H9 (cell line): ENCODE results near the gene FMO5. TPM values are rescaled to one million over a fixed set of nuclear protein-coding genes. Genes with fewer than 3 reads are reported as not detected.

ENCODE experiments used
- DNase-seq: peaks from one replicate; pipeline ENCODE4 v3.0.0-alpha.2; 2017
- H2AFZ ChIP-seq: one replicate; pipeline ENCODE4 v1.6.1; 2013; ENCODE audit warnings: mild to moderate bottlenecking, low read length, control low read depth, moderate library complexity
- H2AK5ac ChIP-seq: 2 replicates; pipeline ENCODE4 v1.6.1; 2013; ENCODE audit warnings: low read length, control low read depth, mixed read lengths; ENCODE audit not compliant: insufficient read length
- H2BK120ac ChIP-seq: one replicate; pipeline ENCODE4 v1.6.1; 2013; ENCODE audit warnings: low read depth, mild to moderate bottlenecking, low read length, control low read depth, inconsistent platforms; ENCODE audit not compliant: poor library complexity, severe bottlenecking
- H2BK12ac ChIP-seq: 2 replicates; pipeline ENCODE4 v1.6.1; 2013; ENCODE audit warnings: low read length, control low read depth, mixed read lengths, low read depth; ENCODE audit not compliant: insufficient read length
- H2BK15ac ChIP-seq: 2 replicates; pipeline ENCODE4 v1.6.1; 2013; ENCODE audit warnings: low read depth, low read length, control low read depth
- H2BK20ac ChIP-seq: one replicate; pipeline ENCODE4 v1.6.1; 2013; ENCODE audit warnings: low read depth, mild to moderate bottlenecking, low read length, control low read depth, inconsistent platforms; ENCODE audit not compliant: poor library complexity, severe bottlenecking
- H2BK5ac ChIP-seq: 2 replicates; pipeline ENCODE4 v1.6.1; 2013; ENCODE audit warnings: low read length, control low read depth, mixed read lengths; ENCODE audit not compliant: insufficient read length
- H3K14ac ChIP-seq: 2 replicates; pipeline ENCODE4 v1.6.1; 2013; ENCODE audit warnings: low read length, control low read depth; ENCODE audit not compliant: insufficient read depth
- H3K18ac ChIP-seq: 2 replicates; pipeline ENCODE4 v1.6.1; 2013; ENCODE audit warnings: low read depth, mild to moderate bottlenecking, mixed read lengths, low read length, control low read depth; ENCODE audit not compliant: insufficient read length
- H3K23ac ChIP-seq: 2 replicates; pipeline ENCODE4 v1.6.1; 2013; ENCODE audit warnings: low read length, control low read depth, mixed read lengths, low read depth; ENCODE audit not compliant: insufficient read length
- H3K23me2 ChIP-seq: 2 replicates; pipeline ENCODE4 v1.6.1; 2013; ENCODE audit warnings: low read depth, mild to moderate bottlenecking, mixed read lengths, low read length, control low read depth; ENCODE audit not compliant: insufficient read length, poor library complexity, severe bottlenecking
- H3K27ac ChIP-seq: 2 replicates; pipeline ENCODE4 v1.5.1; 2013; ENCODE audit warnings: low read length, control low read depth, mixed read lengths, low read depth; ENCODE audit not compliant: insufficient read length
- H3K27me3 ChIP-seq: 2 replicates; pipeline ENCODE4 v1.6.1; 2013; ENCODE audit warnings: low read length, control low read depth, inconsistent platforms; ENCODE audit not compliant: insufficient read depth
- H3K4ac ChIP-seq: 2 replicates; pipeline ENCODE4 v1.6.1; 2013; ENCODE audit warnings: low read depth, mild to moderate bottlenecking, control low read depth, inconsistent platforms, low read length, moderate library complexity
- H3K4me1 ChIP-seq: 2 replicates; pipeline ENCODE4 v1.6.1; 2013; ENCODE audit warnings: low read length, control low read depth, inconsistent platforms; ENCODE audit not compliant: insufficient read depth
- H3K4me2 ChIP-seq: 2 replicates; pipeline ENCODE4 v1.6.1; 2013; ENCODE audit warnings: low read length, control low read depth, mixed read lengths; ENCODE audit not compliant: insufficient read length, insufficient read depth
- H3K56ac ChIP-seq: 2 replicates; pipeline ENCODE4 v1.6.1; 2013; ENCODE audit warnings: low read depth, mild to moderate bottlenecking, mixed read lengths, low read length, control low read depth; ENCODE audit not compliant: insufficient read length
- H3K79me1 ChIP-seq: 2 replicates; pipeline ENCODE4 v1.6.1; 2013; ENCODE audit warnings: low read depth, mild to moderate bottlenecking, moderate library complexity, low read length, control low read depth, inconsistent platforms; ENCODE audit not compliant: insufficient read depth, poor library complexity, severe bottlenecking
- H3K79me2 ChIP-seq: 2 replicates; pipeline ENCODE4 v1.6.1; 2013; ENCODE audit warnings: low read length, control low read depth, inconsistent platforms; ENCODE audit not compliant: insufficient read depth
- H3K9ac ChIP-seq: 2 replicates; pipeline ENCODE4 v1.6.1; 2013; ENCODE audit warnings: low read length, control low read depth, mixed read lengths; ENCODE audit not compliant: insufficient read length; ENCODE audit errors: extremely low read depth
- H3K9me3 ChIP-seq: one replicate; pipeline ENCODE4 v1.6.1; 2013; ENCODE audit warnings: low read depth, low read length, inconsistent platforms; ENCODE audit not compliant: control insufficient read depth
- H3T11ph ChIP-seq: one replicate; pipeline ENCODE4 v1.6.1; 2013; ENCODE audit warnings: mild to moderate bottlenecking, low read length, control low read depth, inconsistent platforms
- H4K20me1 ChIP-seq: one replicate; pipeline ENCODE4 v1.6.1; 2013; ENCODE audit not compliant: control insufficient read depth, insufficient read length, insufficient read depth
- H4K5ac ChIP-seq: 2 replicates; pipeline ENCODE4 v1.6.1; 2013; ENCODE audit warnings: low read depth, mild to moderate bottlenecking, mixed read lengths, low read length, control low read depth; ENCODE audit not compliant: insufficient read length
- H4K8ac ChIP-seq: replicated peaks from 2 replicates; pipeline ENCODE4 v1.6.1; 2013; ENCODE audit warnings: low read length, control low read depth, mixed read lengths, low read depth; ENCODE audit not compliant: insufficient read length
- H4K91ac ChIP-seq: 2 replicates; pipeline ENCODE4 v1.6.1; 2013; ENCODE audit warnings: low read depth, mild to moderate bottlenecking, moderate library complexity, mixed read lengths, low read length, control low read depth; ENCODE audit not compliant: insufficient read length
- H3K27ac Mint-ChIP-seq, 3 experiments: 2 replicates in 2 of 3; 3 replicates in 1 of 3; pipeline ENCODE4 v1.8.0; 2020 to 2021; ENCODE audit warnings: mixed read lengths in 3 of 3, mild to moderate bottlenecking in 1 of 3, moderate library complexity in 1 of 3
- H3K27me3 Mint-ChIP-seq: 2 replicates; pipeline ENCODE4 v1.8.0; 2021; ENCODE audit warnings: low read depth, mild to moderate bottlenecking, moderate library complexity, mixed read lengths
- H3K36me3 Mint-ChIP-seq, 3 experiments: 2 replicates in 2 of 3; 3 replicates in 1 of 3; pipeline ENCODE4 v1.8.0; 2020 to 2021; ENCODE audit warnings: low read depth in 3 of 3, mixed read lengths in 3 of 3; ENCODE audit not compliant: insufficient read depth in 1 of 3
- H3K4me1 Mint-ChIP-seq, 2 experiments: 2 replicates each; pipeline ENCODE4 v1.8.0; 2020; ENCODE audit warnings: mixed read lengths in 2 of 2
- H3K4me3 Mint-ChIP-seq, 2 experiments: 2 replicates in 1 of 2; 3 replicates in 1 of 2; pipeline ENCODE4 v1.8.0; 2020 to 2021; ENCODE audit warnings: mild to moderate bottlenecking in 2 of 2, mixed read lengths in 2 of 2, moderate library complexity in 1 of 2
- H3K9me3 Mint-ChIP-seq, 2 experiments: 2 replicates in 1 of 2; 3 replicates in 1 of 2; pipeline ENCODE4 v1.8.0; 2020; ENCODE audit warnings: mild to moderate bottlenecking in 2 of 2, mixed read lengths in 2 of 2, moderate library complexity in 1 of 2
- CTCF ChIP-seq: fragments of 200-600 bp; sonication (generic); conservative IDR thresholded peaks from 3 replicates; pipeline ENCODE4 v1.8.0; 2021; ENCODE audit warnings: antibody characterized with exemption, mild to moderate bottlenecking
- WGBS: extraction: QIAGEN DNeasy Blood & Tissue Kit; methylation state at CpG from one replicate; pipeline ENCODE4 v1.1.7; 2013; ENCODE audit warnings: missing lambda C conversion rate, low lambda C conversion rate, mixed read lengths; ENCODE audit not compliant: insufficient read length; ENCODE audit errors: extremely low coverage; 5-methylcytosine and 5-hydroxymethylcytosine counted together
- total RNA-seq: library from RNA; stranded (reverse); gene quantifications from 2 replicates; pipeline ENCODE4 v1.2.1, GENCODE V29; 2021

FMO5 gene
- total RNA-seq, 1 experiment from 2014 or later = 0.61 TPM

GRCh38 chr1:147167365-147167764 lies 57.8 kb downstream of the FMO5 start:
- Histone ChIP-seq H3K4ac (no peak overlapping the region), H3K27me3 (no peaks in the 10 kb centered on the region), H3K79me2 (peaks cover 7% of the 10 kb centered on the region; the same call in 1 of the 2 replicates), H3K27ac (no peak overlapping the region), H3K56ac (no peak overlapping the region), H4K8ac (no peak overlapping the region), H4K91ac (no peak overlapping the region), H3T11ph (no peak overlapping the region), H4K20me1 (no peaks in the 10 kb centered on the region), H3K23ac (no peak overlapping the region), H4K5ac (no peak overlapping the region), H2BK12ac (no peak overlapping the region), H2AFZ (no peak overlapping the region), H3K18ac (no peak overlapping the region), H3K79me1 (no peaks in the 10 kb centered on the region), H3K23me2 (peaks cover 11% of the 10 kb centered on the region), H2BK20ac (no peak overlapping the region), H2BK120ac (no peak overlapping the region), H3K9me3 (no peaks in the 10 kb centered on the region), H2BK15ac (no peak overlapping the region), H2AK5ac (no peak overlapping the region), H3K4me1 (no peaks in the 10 kb centered on the region), H3K14ac (no peak overlapping the region), H3K4me2 (no peak overlapping the region), H3K9ac (no peak overlapping the region), H2BK5ac (no peak overlapping the region)
- no peak overlapping the region for H3K27ac Mint-ChIP-seq
- WGBS = no CpG with 5 or more reads among the region's 1 CpG
- H3K9me3 Mint-ChIP-seq = no peaks in the 10 kb centered on the region
- no peaks in the 10 kb centered on the region for H3K27me3 Mint-ChIP-seq
- peaks cover 29 to 31% of the 10 kb centered on the region in 2 experiments for H3K4me1 Mint-ChIP-seq
- H3K36me3 Mint-ChIP-seq = peaks cover 16 to 40% (median 34%) of the 10 kb centered on the region in 3 experiments; a peak in 6 of 7 replicates
- no peak for DNase-seq
- H3K4me3 Mint-ChIP-seq = no peak overlapping the region
- TF ChIP-seq CTCF = no peak
